Effector memory CD4-positive, alpha-beta T cell (primary cell): ENCODE results near the gene SLC48A1.

Experiments
- DNase-seq, 3 donors: peaks; one replicate each; pipeline ENCODE4 v3.0.0-alpha.2; 2020
- H3K27ac ChIP-seq: 2 replicates; pipeline ENCODE4 v1.7.0; 2013; ENCODE audit warnings: mild to moderate bottlenecking, low read length, moderate library complexity; ENCODE audit not compliant: insufficient read depth, poor library complexity, severe bottlenecking
- H3K27me3 ChIP-seq: replicated peaks from 2 replicates; pipeline ENCODE4 v1.7.0; 2013; ENCODE audit warnings: mild to moderate bottlenecking, low read length; ENCODE audit not compliant: insufficient read depth, control insufficient read depth, poor library complexity, severe bottlenecking
- H3K36me3 ChIP-seq: 2 replicates; pipeline ENCODE4 v1.7.0; 2013; ENCODE audit warnings: mild to moderate bottlenecking, low read length, moderate library complexity; ENCODE audit not compliant: control insufficient read depth, insufficient read depth
- H3K4me1 ChIP-seq: 2 replicates; pipeline ENCODE4 v1.7.0; 2013; ENCODE audit warnings: low read length, mild to moderate bottlenecking; ENCODE audit not compliant: control insufficient read depth, insufficient read depth, poor library complexity, severe bottlenecking
- H3K4me3 ChIP-seq: 2 replicates; pipeline ENCODE4 v1.7.0; 2013; ENCODE audit warnings: low read length, low read depth, mild to moderate bottlenecking; ENCODE audit not compliant: insufficient read depth, poor library complexity, severe bottlenecking
- H3K9me3 ChIP-seq: 2 replicates; pipeline ENCODE4 v1.7.0; 2013; ENCODE audit warnings: mild to moderate bottlenecking, low read length, moderate library complexity; ENCODE audit not compliant: control insufficient read depth

The SLC48A1 gene

DNA sequence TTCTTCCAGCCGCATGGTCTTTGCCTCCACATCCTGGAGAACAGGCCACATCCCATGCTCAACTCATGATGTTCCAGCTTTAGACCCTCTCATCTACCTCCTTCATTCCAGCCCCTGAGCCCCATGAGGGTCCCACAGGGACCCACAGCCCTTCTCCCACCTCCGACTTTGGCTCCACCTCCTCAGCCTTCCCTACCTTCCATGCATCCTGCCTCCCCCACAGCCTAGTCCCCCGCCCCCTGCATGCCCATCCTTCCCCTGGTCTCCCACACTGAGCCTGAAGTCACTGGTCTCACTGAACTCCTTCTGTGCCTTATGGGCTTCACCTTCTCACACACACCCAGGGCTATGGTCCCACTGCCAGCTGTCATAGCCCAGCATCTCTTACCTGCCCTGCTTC is 24.1 kb upstream of the SLC48A1 start:
- H3K9me3 ChIP-seq, result no peaks in the 10 kb centered on the region

GRCh38 chr12:47750229-47750798 is 22.7 kb upstream of the SLC48A1 start:
- H3K9me3 ChIP-seq, result no peaks in the 10 kb centered on the region
- no peaks in the 10 kb centered on the region for H3K36me3 ChIP-seq
- no peak overlapping the region for H3K27ac ChIP-seq
- H3K4me3 ChIP-seq, result no peak overlapping the region
- peaks cover 5% of the 10 kb centered on the region for H3K4me1 ChIP-seq
- no peak for DNase-seq
- H3K27me3 ChIP-seq, result no peaks in the 10 kb centered on the region

More for the DNA sequence above, 24.1 kb upstream of the SLC48A1 start:
- no peaks in the 10 kb centered on the region for H3K27me3 ChIP-seq
- H3K4me1 ChIP-seq, result no peaks in the 10 kb centered on the region
- no peak overlapping the region for H3K27ac ChIP-seq
- DNase-seq, result no peak
- no peak overlapping the region for H3K4me3 ChIP-seq
- H3K36me3 ChIP-seq, result no peaks in the 10 kb centered on the region

DNA sequence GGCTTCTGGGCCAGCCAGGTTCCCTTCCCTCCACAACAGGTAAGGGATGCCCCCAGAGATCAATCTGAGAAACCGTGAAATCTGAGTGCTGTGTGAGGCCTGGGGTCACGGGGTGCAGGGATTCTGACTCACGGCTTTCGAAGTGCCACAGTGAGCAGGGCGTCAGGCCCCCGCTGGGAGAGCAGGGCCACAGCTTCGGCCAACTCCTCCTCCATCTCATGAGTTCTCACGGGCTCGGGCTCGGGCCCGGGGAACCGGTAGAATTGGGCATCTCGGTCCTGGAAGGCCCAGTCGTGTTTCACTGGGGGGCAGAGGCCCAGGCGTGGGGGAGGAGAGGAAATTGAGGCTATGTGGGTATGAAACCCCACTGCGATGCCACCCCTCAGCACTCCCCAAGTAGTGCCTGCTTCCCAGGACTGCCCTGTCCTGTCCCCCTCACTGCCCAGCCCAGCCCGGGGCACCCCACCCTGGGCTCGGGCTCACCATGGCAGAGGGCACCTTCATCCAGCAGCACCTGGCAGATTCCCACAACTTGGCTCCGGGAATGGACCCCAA is 22.0 kb upstream of the SLC48A1 start:
- DNase-seq, result no peak
- H3K9me3 ChIP-seq, result no peaks in the 10 kb centered on the region
- no peaks in the 10 kb centered on the region for H3K27me3 ChIP-seq
- H3K4me3 ChIP-seq, result no peak overlapping the region
- peaks cover 12% of the 10 kb centered on the region for H3K4me1 ChIP-seq
- H3K27ac ChIP-seq, result no peak overlapping the region
- no peaks in the 10 kb centered on the region for H3K36me3 ChIP-seq

GRCh38 chr12:47751561-47751960 is 21.5 kb upstream of the SLC48A1 start:
- no peak for DNase-seq
- peaks cover 14% of the 10 kb centered on the region for H3K4me1 ChIP-seq
- no peaks in the 10 kb centered on the region for H3K27me3 ChIP-seq
- no peaks in the 10 kb centered on the region for H3K36me3 ChIP-seq
- H3K4me3 ChIP-seq, result no peak overlapping the region
- H3K27ac ChIP-seq, result no peak overlapping the region
- H3K9me3 ChIP-seq, result no peaks in the 10 kb centered on the region

DNA sequence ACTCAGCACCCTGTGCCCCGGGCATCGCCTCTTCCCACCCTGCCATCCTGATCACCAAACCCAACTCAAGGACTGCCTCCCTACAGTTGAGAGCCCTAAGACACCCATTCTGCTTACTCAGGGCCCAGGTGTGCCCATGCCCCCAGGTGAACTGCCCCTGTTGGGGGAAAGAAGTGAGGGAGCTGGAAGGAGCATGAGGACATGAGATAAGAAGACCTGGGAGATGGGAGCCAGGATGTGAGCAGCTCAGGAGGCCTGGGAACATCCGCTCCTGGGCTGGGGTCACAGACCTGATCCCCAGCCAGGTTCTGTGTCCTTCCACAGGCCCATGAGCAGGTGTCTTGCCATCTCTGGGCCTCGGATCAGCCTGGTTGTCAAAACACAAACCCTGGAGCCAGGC is 20.9 kb upstream of the SLC48A1 start:
- Histone ChIP-seq H3K4me1 (peaks cover 14% of the 10 kb centered on the region), H3K27ac (no peak overlapping the region), H3K9me3 (no peaks in the 10 kb centered on the region), H3K4me3 (no peak overlapping the region), H3K27me3 (no peaks in the 10 kb centered on the region), H3K36me3 (no peaks in the 10 kb centered on the region)
- no peak for DNase-seq

DNA sequence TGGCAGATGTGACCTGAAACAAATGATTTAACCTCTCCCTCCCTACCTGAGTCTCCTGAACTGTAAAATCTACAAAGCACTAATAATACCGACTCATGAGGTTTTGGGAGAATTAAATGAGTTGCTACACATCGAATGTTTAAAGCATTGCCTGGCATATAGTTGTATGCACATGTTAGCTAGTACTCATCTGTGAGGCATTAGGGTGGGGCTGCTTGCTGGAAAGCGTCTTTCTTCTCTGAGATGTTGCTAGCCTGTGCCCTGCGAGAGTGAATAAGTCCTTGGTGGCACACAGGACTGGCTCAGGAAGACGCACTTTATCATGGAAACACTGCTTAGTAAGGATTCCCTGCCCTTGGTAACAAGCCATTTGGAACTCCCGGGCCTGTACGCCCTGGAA is 20.5 kb upstream of the SLC48A1 start:
- Histone ChIP-seq H3K4me1 (peaks cover 14% of the 10 kb centered on the region), H3K9me3 (no peaks in the 10 kb centered on the region), H3K27me3 (no peaks in the 10 kb centered on the region), H3K27ac (no peak overlapping the region), H3K36me3 (no peaks in the 10 kb centered on the region), H3K4me3 (no peak overlapping the region)
- no peak for DNase-seq

- H3K27me3 ChIP-seq, result no peaks in the 10 kb centered on the region
- H3K27ac ChIP-seq, result no peak overlapping the region
- H3K4me3 ChIP-seq, result no peak overlapping the region
- no peaks in the 10 kb centered on the region for H3K36me3 ChIP-seq
- peaks cover 15% of the 10 kb centered on the region for H3K4me1 ChIP-seq
- no peak for DNase-seq
- H3K9me3 ChIP-seq, result no peaks in the 10 kb centered on the region
Observed at GRCh38 chr12:47753021-47754001, 19.7 kb upstream of the SLC48A1 start.

DNA sequence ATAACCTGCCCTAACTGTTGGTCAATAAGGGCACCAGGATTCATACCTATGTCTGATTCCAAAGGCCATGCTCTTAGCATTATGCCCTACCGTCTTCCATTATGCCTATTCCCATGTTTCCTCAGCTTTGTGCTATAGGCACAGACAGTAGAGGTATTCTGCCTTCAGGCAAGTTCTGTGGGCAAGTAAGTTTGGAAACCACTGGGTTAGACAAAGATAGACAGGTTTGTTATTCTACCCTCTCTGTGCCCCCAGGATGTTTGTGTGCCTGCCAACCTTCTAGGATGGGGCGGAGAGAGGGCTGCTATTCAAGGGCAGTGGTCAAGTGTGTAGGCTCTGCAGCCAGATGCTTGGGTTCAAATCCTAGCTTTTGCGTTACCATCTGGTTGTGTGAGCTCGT is 18.9 kb upstream of the SLC48A1 start:
- Histone ChIP-seq H3K27ac (no peak overlapping the region), H3K4me3 (no peak overlapping the region), H3K4me1 (peaks cover 22% of the 10 kb centered on the region), H3K9me3 (no peaks in the 10 kb centered on the region), H3K27me3 (no peaks in the 10 kb centered on the region), H3K36me3 (no peaks in the 10 kb centered on the region)
- no peak for DNase-seq

DNA sequence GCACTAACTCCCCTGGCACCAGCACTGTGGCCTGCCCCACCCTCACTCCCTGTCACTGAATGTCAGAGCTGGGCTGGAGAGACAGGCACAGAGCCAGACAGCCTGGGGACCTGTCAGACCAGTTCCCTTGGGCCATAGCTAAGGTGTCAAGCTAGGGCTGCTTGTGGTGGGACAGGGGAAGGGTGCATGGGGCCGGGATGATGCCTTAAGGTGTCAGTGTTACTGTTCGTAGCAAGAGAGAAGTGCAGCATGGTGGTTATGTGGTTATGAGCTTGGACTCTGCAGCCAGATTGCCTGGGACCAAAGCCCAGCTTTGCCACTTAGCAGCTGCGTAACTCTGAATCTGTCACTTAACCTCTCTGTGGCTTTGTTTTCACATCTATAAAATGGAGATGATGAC is 18.2 kb upstream of the SLC48A1 start:
- Histone ChIP-seq H3K9me3 (no peaks in the 10 kb centered on the region), H3K27ac (no peak overlapping the region), H3K27me3 (no peaks in the 10 kb centered on the region), H3K4me1 (peaks cover 29% of the 10 kb centered on the region), H3K4me3 (no peak overlapping the region), H3K36me3 (no peaks in the 10 kb centered on the region)
- no peak for DNase-seq
